Parathyroid adenoma (tissue), 2 donors: Measurements from ENCODE around the gene TAPT1.

Experiments used
- H2AFZ ChIP-seq: fragments of 300-600 bp; sonication (generic); one replicate; pipeline ENCODE4 v1.7.0; 2017; ENCODE audit warnings: antibody characterized with exemption, mild to moderate bottlenecking
- H3K27ac ChIP-seq: fragments of 300-600 bp; sonication (generic); one replicate; pipeline ENCODE4 v1.7.0; 2017
- H3K27me3 ChIP-seq: fragments of 300-600 bp; sonication (generic); one replicate; pipeline ENCODE4 v1.7.0; 2017; ENCODE audit warnings: low read length; ENCODE audit not compliant: control insufficient read depth, insufficient read depth
- H3K36me3 ChIP-seq: fragments of 300-600 bp; sonication (generic); one replicate; pipeline ENCODE4 v1.7.0; 2017; ENCODE audit warnings: low read length; ENCODE audit not compliant: control insufficient read depth, insufficient read depth
- H3K4me1 ChIP-seq: fragments of 300-600 bp; sonication (generic); one replicate; pipeline ENCODE4 v1.7.0; 2017; ENCODE audit warnings: control low read depth
- H3K4me2 ChIP-seq: fragments of 300-600 bp; sonication (generic); one replicate; pipeline ENCODE4 v1.7.0; 2017; ENCODE audit warnings: low read length
- H3K4me3 ChIP-seq: fragments of 300-600 bp; sonication (generic); one replicate; pipeline ENCODE4 v1.7.0; 2017; ENCODE audit warnings: low read depth, low read length
- H3K79me2 ChIP-seq: fragments of 300-600 bp; sonication (generic); one replicate; pipeline ENCODE4 v1.7.0; 2017; ENCODE audit warnings: control low read depth
- H3K9ac ChIP-seq: fragments of 300-600 bp; sonication (generic); one replicate; pipeline ENCODE4 v1.7.0; 2017; ENCODE audit warnings: mild to moderate bottlenecking
- H3K9me3 ChIP-seq: fragments of 300-600 bp; sonication (generic); one replicate; pipeline ENCODE4 v1.7.0; 2017; ENCODE audit warnings: low read length; ENCODE audit not compliant: control insufficient read depth
- TF ChIP-seq, protein P1 (sequence below): fragments of 300-600 bp; sonication (generic); IDR thresholded peaks from one replicate; pipeline ENCODE4 v1.7.0; 2017; ENCODE audit warnings: antibody characterized with exemption, mild to moderate bottlenecking
- donor health status: primary hyperparathyroidism.

The TAPT1 gene

DNA sequence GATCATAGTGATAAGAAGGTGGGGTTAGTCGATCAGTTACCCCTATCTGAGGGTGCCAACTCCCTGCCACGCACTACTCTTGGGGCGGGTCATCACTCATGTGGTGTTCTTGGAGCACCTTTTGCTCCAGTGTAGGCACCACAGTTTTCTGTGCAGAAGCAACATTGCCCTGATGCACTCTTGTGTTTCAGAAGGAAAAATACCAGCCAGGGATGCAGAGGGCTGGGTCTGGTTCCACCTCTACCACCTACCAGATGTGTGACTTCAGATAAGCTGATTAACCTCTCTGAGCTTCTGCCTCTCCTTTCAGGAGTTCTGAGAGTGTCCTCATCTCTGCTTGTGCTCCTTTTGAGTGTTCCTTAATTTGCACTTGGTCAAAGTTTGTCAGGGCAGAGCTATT, 112.5 kb downstream of the TAPT1 start:
- TF ChIP-seq, protein P1, sequence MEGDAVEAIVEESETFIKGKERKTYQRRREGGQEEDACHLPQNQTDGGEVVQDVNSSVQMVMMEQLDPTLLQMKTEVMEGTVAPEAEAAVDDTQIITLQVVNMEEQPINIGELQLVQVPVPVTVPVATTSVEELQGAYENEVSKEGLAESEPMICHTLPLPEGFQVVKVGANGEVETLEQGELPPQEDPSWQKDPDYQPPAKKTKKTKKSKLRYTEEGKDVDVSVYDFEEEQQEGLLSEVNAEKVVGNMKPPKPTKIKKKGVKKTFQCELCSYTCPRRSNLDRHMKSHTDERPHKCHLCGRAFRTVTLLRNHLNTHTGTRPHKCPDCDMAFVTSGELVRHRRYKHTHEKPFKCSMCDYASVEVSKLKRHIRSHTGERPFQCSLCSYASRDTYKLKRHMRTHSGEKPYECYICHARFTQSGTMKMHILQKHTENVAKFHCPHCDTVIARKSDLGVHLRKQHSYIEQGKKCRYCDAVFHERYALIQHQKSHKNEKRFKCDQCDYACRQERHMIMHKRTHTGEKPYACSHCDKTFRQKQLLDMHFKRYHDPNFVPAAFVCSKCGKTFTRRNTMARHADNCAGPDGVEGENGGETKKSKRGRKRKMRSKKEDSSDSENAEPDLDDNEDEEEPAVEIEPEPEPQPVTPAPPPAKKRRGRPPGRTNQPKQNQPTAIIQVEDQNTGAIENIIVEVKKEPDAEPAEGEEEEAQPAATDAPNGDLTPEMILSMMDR: no peak
- Histone ChIP-seq H2AFZ (no peak overlapping the region), H3K9ac (no peak overlapping the region), H3K79me2 (no peaks in the 10 kb centered on the region), H3K27ac (no peak overlapping the region), H3K4me3 (no peak overlapping the region), H3K4me2 (no peak overlapping the region), H3K9me3 (no peaks in the 10 kb centered on the region), H3K27me3 (no peaks in the 10 kb centered on the region), H3K4me1 (no peaks in the 10 kb centered on the region), H3K36me3 (no peaks in the 10 kb centered on the region)

DNA sequence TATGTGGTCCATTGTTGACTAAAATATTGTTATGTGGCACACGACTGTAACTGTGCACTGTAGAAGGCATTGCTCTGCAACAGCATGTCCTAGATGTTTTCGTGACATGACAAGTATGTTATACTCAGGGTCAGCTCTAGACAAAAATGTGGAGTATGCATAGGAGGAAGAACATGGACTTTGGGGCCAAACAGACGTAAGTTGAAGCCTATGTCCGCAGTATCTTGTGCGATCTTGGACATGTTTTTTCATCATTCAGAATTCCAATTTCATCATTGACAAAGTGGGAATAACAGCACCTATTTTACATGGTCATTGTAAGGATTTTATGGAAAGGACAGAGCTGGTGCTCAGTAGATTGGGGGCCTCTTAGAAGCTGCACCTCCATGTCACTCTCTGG, 114.7 kb downstream of the TAPT1 start:
- Histone ChIP-seq H3K27me3 (no peaks in the 10 kb centered on the region), H3K9me3 (no peaks in the 10 kb centered on the region), H3K27ac (no peak overlapping the region), H3K4me2 (no peak overlapping the region), H3K36me3 (no peaks in the 10 kb centered on the region), H2AFZ (no peak overlapping the region), H3K4me1 (no peaks in the 10 kb centered on the region), H3K9ac (no peak overlapping the region), H3K79me2 (no peaks in the 10 kb centered on the region), H3K4me3 (no peak overlapping the region)
- TF ChIP-seq, protein P1: no peak

DNA sequence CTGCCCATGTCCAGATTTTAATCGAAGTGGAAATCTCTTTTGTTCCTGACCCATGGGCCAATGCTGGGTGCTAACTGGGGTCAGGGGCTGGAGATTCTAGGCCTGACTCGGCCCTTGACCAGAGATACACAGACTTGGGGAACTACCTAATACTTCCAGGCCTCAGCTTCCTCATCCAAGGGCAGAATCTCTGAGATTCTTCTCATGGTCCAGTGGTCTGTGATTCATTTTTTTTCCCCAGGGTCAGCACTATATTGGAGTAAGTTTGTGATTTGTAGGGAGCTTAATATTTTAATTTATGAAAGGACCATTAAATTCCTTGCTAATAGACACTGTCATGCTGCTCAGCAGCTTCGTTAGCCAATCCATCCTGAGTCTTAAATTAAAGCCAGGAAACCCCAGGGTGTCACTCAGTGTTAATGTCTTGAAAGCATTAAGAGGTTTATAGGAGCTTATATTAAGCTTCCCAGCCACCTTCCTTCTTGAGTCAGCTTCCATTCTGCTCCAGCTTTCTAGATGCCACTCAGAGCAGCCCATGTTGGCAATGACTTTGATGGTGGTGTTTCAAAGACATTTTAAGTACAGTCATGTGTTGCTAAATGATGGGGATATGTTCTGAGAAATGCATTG, 115.5 kb downstream of the TAPT1 start:
- no peaks in the 10 kb centered on the region for H3K27me3 ChIP-seq
- no peaks in the 10 kb centered on the region for H3K79me2 ChIP-seq
- H3K36me3 ChIP-seq: no peaks in the 10 kb centered on the region
- no peak overlapping the region for H3K4me3 ChIP-seq
- no peak overlapping the region for H3K27ac ChIP-seq
- no peaks in the 10 kb centered on the region for H3K9me3 ChIP-seq
- no peak overlapping the region for H3K4me2 ChIP-seq
- no peak overlapping the region for H2AFZ ChIP-seq
- H3K9ac ChIP-seq: no peak overlapping the region
- TF ChIP-seq, protein P1: no peak
- no peaks in the 10 kb centered on the region for H3K4me1 ChIP-seq
